ENCODE results near the gene CBX4.

CBX4 gene

GRCh38 chr17:79806863-79807720 lies 32.1 kb downstream of the CBX4 start:
- H3K4me3 ChIP-seq (ENCODE audit: insufficient read depth, low read length, poor library complexity, severe bottlenecking): no peak overlapping the region
- H2AFZ ChIP-seq (ENCODE audit: low read depth, low read length, severe bottlenecking): no peak overlapping the region
- H3K79me2 ChIP-seq (ENCODE audit: insufficient read depth, low read length): no peaks in the 10 kb centered on the region
- no peaks in the 10 kb centered on the region for H3K27me3 ChIP-seq (ENCODE audit: low read length)
- H3K9me3 ChIP-seq (ENCODE audit: insufficient read depth, low read length): no peaks in the 10 kb centered on the region
- no peak overlapping the region for H3K4me2 ChIP-seq (ENCODE audit: low read depth, low read length, poor library complexity, severe bottlenecking)
- H4K20me1 ChIP-seq (ENCODE audit: low read depth, low read length): no peaks in the 10 kb centered on the region
- no peak for TF ChIP-seq EZH2phosphoT487 (conservative IDR thresholded peaks at IDR 0.05; ENCODE audit: low read length)
- no peak for TF ChIP-seq CTCF (IDR thresholded peaks at IDR 0.05; ENCODE audit: insufficient read depth, low read length, poor library complexity, severe bottlenecking)
- H3K9ac ChIP-seq (ENCODE audit: low read length): no peak overlapping the region
- no peaks in the 10 kb centered on the region for H3K9me2 ChIP-seq (replicated peaks; ENCODE audit: insufficient read depth, low read length)
- peaks cover 7% of the 10 kb centered on the region for H3F3A ChIP-seq (ENCODE audit: insufficient read depth)
- H3K27ac ChIP-seq (ENCODE audit: low read depth, low read length): no peak overlapping the region
- H3K36me3 ChIP-seq (ENCODE audit: low read length): no peaks in the 10 kb centered on the region

- H4K20me1 ChIP-seq (ENCODE audit: low read depth, low read length): no peaks in the 10 kb centered on the region
- H2AFZ ChIP-seq (ENCODE audit: low read depth, low read length, severe bottlenecking): no peak overlapping the region
- TF ChIP-seq EZH2phosphoT487 (conservative IDR thresholded peaks at IDR 0.05; ENCODE audit: low read length) (no peak), CTCF (IDR thresholded peaks at IDR 0.05; ENCODE audit: insufficient read depth, low read length, poor library complexity, severe bottlenecking) (no peak)
- H3K36me3 ChIP-seq (ENCODE audit: low read length): no peaks in the 10 kb centered on the region
- H3K4me3 ChIP-seq (ENCODE audit: insufficient read depth, low read length, poor library complexity, severe bottlenecking): no peak overlapping the region
- H3K9me2 ChIP-seq (replicated peaks; ENCODE audit: insufficient read depth, low read length): no peaks in the 10 kb centered on the region
- no peak overlapping the region for H3K27ac ChIP-seq (ENCODE audit: low read depth, low read length)
- H3F3A ChIP-seq (ENCODE audit: insufficient read depth): peaks cover 7% of the 10 kb centered on the region
- no peaks in the 10 kb centered on the region for H3K27me3 ChIP-seq (ENCODE audit: low read length)
- no peak overlapping the region for H3K4me2 ChIP-seq (ENCODE audit: low read depth, low read length, poor library complexity, severe bottlenecking)
- H3K79me2 ChIP-seq (ENCODE audit: insufficient read depth, low read length): no peaks in the 10 kb centered on the region
- H3K9ac ChIP-seq (ENCODE audit: low read length): no peak overlapping the region
- H3K9me3 ChIP-seq (ENCODE audit: insufficient read depth, low read length): no peaks in the 10 kb centered on the region
Measured at GRCh38 chr17:79806446-79806760, 32.8 kb downstream of the CBX4 start.

- Histone ChIP-seq H3K9me3 (ENCODE audit: insufficient read depth, low read length) (no peaks in the 10 kb centered on the region), H2AFZ (ENCODE audit: low read depth, low read length, severe bottlenecking) (no peak overlapping the region), H4K20me1 (ENCODE audit: low read depth, low read length) (no peaks in the 10 kb centered on the region), H3K36me3 (ENCODE audit: low read length) (no peaks in the 10 kb centered on the region), H3K9me2 (replicated peaks; ENCODE audit: insufficient read depth, low read length) (no peaks in the 10 kb centered on the region), H3K27ac (ENCODE audit: low read depth, low read length) (no peak overlapping the region), H3K9ac (ENCODE audit: low read length) (no peak overlapping the region), H3K4me3 (ENCODE audit: insufficient read depth, low read length, poor library complexity, severe bottlenecking) (peak overlapping the region; percentile 22), H3K4me2 (ENCODE audit: low read depth, low read length, poor library complexity, severe bottlenecking) (peak overlapping the region; percentile 52), H3K27me3 (ENCODE audit: low read length) (no peaks in the 10 kb centered on the region), H3K79me2 (ENCODE audit: insufficient read depth, low read length) (no peaks in the 10 kb centered on the region), H3F3A (ENCODE audit: insufficient read depth) (peaks cover 7% of the 10 kb centered on the region)
- TF ChIP-seq CTCF (IDR thresholded peaks at IDR 0.05; ENCODE audit: insufficient read depth, low read length, poor library complexity, severe bottlenecking) (no peak), EZH2phosphoT487 (conservative IDR thresholded peaks at IDR 0.05; ENCODE audit: low read length) (no peak)
Measured at GRCh38 chr17:79804856-79805696, 34.2 kb downstream of the CBX4 start.

Data from SU-DHL-6 (cell line).